Measurements from ENCODE around the gene GABRB3. TPM values are rescaled to one million over a fixed set of nuclear protein-coding genes. Genes with fewer than 3 reads are reported as not detected.

GABRB3 gene
- total and polyA plus RNA-seq, 2 of the 8 experiments (the other 6 are each of a cell fraction or from before 2014, with no cell fraction given), result 98.8 to 163 TPM

DNA sequence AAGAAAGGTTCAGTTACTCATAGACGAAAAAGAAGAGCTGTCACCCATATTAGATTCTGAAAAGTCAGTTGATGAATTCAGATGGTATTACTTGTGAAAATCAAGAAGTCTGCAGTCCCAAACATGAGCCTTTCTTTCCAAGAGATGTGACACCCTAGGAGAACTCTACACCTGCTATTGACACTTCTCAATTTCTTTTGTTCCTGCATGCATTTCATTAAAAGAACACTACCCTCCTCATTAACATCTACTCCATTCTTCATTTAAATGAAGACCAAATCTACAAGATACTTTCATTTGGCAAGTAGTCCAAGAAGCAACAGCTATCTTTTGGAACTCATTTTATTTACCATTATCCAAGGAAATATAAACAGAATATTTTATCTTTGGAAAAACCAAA lies 6.6 kb downstream of the GABRB3 start:
- Histone ChIP-seq H3K36me3 (ENCODE audit: control insufficient read depth in 2 of 4, insufficient read depth in 4 of 4, low read length in 3 of 4) (peaks cover 0 to 8% (median 0%) of the 10 kb centered on the region in 4 experiments; a peak in 1 of 8 replicates), H3K23me2 (ENCODE audit: low read depth, low read length) (peaks cover 2% of the 10 kb centered on the region), H3K4ac (replicated peaks; ENCODE audit: insufficient read length, low read depth, low read length) (no peak overlapping the region), H3K23ac (ENCODE audit: insufficient read length) (no peak overlapping the region), H3K4me3 (ENCODE audit: extremely low read depth in 1 of 4, insufficient read depth in 2 of 4, low read depth in 3 of 4, low read length in 4 of 4) (peak overlapping the region in 1 of 4 experiments; percentile 49; a peak in 2 of 8 replicates), H3K4me2 (ENCODE audit: insufficient read depth in 1 of 2, low read depth in 2 of 2, low read length in 2 of 2) (peak overlapping the region; percentile 66 to 82), H3K18ac (ENCODE audit: extremely low read depth, low read length) (no peak overlapping the region), H3K9ac (replicated peaks in 1 of 4; ENCODE audit: extremely low read depth in 1 of 4, low read depth in 3 of 4, low read length in 3 of 4) (no peak overlapping the region), H3K27ac (ENCODE audit: low read depth, low read length) (peak overlapping the region; percentile 80; the same call in 1 of the 2 replicates), H2BK12ac (ENCODE audit: low read depth, low read length) (no peak overlapping the region), H3K9me3 (ENCODE audit: insufficient read depth in 2 of 2, low read depth in 1 of 2, low read length in 1 of 2) (no peaks in the 10 kb centered on the region), H3K27me3 (replicated peaks in 1 of 4; ENCODE audit: control insufficient read depth in 3 of 4, extremely low read depth in 1 of 4, insufficient read depth in 3 of 4, low read length in 3 of 4) (no peaks in the 10 kb centered on the region), H3K14ac (ENCODE audit: insufficient read length) (no peak overlapping the region), H2BK15ac (ENCODE audit: low read length) (no peak overlapping the region), H2AFZ (ENCODE audit: low read length) (no peak overlapping the region), H4K91ac (replicated peaks; ENCODE audit: insufficient read length, low read length) (no peak overlapping the region), H3K4me1 (replicated peaks in 1 of 4; ENCODE audit: control insufficient read depth in 3 of 4, insufficient read depth in 4 of 4, low read length in 3 of 4) (peaks cover 10 to 42% (median 31%) of the 10 kb centered on the region in 4 experiments), H3K79me2 (ENCODE audit: control insufficient read depth in 1 of 2, insufficient read depth in 2 of 2, low read length in 2 of 2) (peaks cover 5 to 66% of the 10 kb centered on the region in 2 experiments; a peak in 3 of 4 replicates), H2BK20ac (ENCODE audit: low read length) (no peak overlapping the region), H2AK5ac (ENCODE audit: low read depth, low read length) (no peak overlapping the region), H3K79me1 (ENCODE audit: low read depth, low read length) (no peaks in the 10 kb centered on the region; the same call in 1 of the 2 replicates), H3K56ac (replicated peaks; ENCODE audit: insufficient read length, low read depth, low read length) (no peak overlapping the region), H2BK5ac (ENCODE audit: low read depth, low read length) (no peak overlapping the region), H4K20me1 (replicated peaks in 1 of 2; ENCODE audit: control insufficient read depth in 1 of 2, insufficient read depth in 2 of 2, low read length in 2 of 2) (no peaks in the 10 kb centered on the region), H4K5ac (ENCODE audit: insufficient read length, low read depth, low read length) (no peak overlapping the region), H4K8ac (ENCODE audit: extremely low read depth, insufficient read depth, low read length) (no peak overlapping the region), H2BK120ac (replicated peaks; ENCODE audit: low read depth, low read length) (peak overlapping the region; percentile 99)
- CTCF ChIA-PET (ENCODE audit: partially characterized antibody), result interaction anchor here (0.7 to 2.1 kb wide), 5 partner anchors 8 to 81 kb away, joined by 3 to 7 read pairs (median 4); no protein-coding TSS in a partner anchor
- DNase-seq (ENCODE audit: low read depth in 1 of 2, low spot score in 2 of 2) (no peak), FAIRE-seq (no peak)
- peak; percentile 74; the same call in 1 of the 2 replicates for TF ChIP-seq TCF12 (IDR thresholded peaks at IDR 0.05; ENCODE audit: low read depth, low read length)
- peak in 1 of 2 experiments; percentile 46; a peak in 1 of 4 replicates for TF ChIP-seq SIN3A (conservative IDR thresholded peaks at IDR 0.05 in 1 of 2, IDR thresholded peaks at IDR 0.05 in 1 of 2; ENCODE audit: low read depth in 1 of 2, low read length in 2 of 2)
- no peak for TF ChIP-seq JUN (IDR thresholded peaks at IDR 0.05; ENCODE audit: low read depth, low read length)
- TF ChIP-seq NRF1 (IDR thresholded peaks at IDR 0.05; ENCODE audit: low read depth, low read length), result no peak
- TF ChIP-seq, protein P1, sequence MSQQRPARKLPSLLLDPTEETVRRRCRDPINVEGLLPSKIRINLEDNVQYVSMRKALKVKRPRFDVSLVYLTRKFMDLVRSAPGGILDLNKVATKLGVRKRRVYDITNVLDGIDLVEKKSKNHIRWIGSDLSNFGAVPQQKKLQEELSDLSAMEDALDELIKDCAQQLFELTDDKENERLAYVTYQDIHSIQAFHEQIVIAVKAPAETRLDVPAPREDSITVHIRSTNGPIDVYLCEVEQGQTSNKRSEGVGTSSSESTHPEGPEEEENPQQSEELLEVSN (IDR thresholded peaks at IDR 0.05), result no peak
- POLR2A ChIA-PET (ENCODE audit: partially characterized antibody), result interaction anchor here (0.7 to 2.7 kb wide), 8 partner anchors 9 to 524 kb away, joined by 3 to 12 read pairs (median 3); no protein-coding TSS in a partner anchor
- 0% methylated on average over 1 of the region's 1 CpG; no CpG with 5 or more reads in 1 of the 2 experiments for WGBS, 2 experiments (ENCODE audit: extremely low coverage in 1 of 2, insufficient coverage in 1 of 2, insufficient read length in 1 of 2, insufficient replicate concordance in 2 of 2, low coverage in 1 of 2, low lambda C conversion rate in 2 of 2, missing lambda C conversion rate in 1 of 2)

Measured in H1 (cell line).